ENCODE measurements around the gene SRCAP. TPM values are rescaled to one million over a fixed set of nuclear protein-coding genes. Genes with fewer than 3 reads are reported as not detected.

SRCAP gene
- total RNA-seq, 6 experiments from 2014 or later = 43.4 to 48.1 (median 45.9) TPM

- Mint-ChIP-seq H3K4me1 (ENCODE audit: low read depth) (peaks cover 11% of the 10 kb centered on the region), H3K4me3 (no peak overlapping the region), H3K27ac (no peak overlapping the region), H3K9me3 (no peaks in the 10 kb centered on the region), H3K36me3 (ENCODE audit: low read depth) (peaks cover 40% of the 10 kb centered on the region), H3K27me3 (ENCODE audit: insufficient read depth) (peaks cover 4% of the 10 kb centered on the region)
- TF ChIP-seq CTCF (IDR thresholded peaks at IDR 0.05) = no peak
- DNase-seq = no peak
These were observed 68.9 kb downstream of the SRCAP start for GRCh38 chr16:30767767-30768465.

- TF ChIP-seq CTCF (IDR thresholded peaks at IDR 0.05) = no peak
- H3K27me3 Mint-ChIP-seq (ENCODE audit: insufficient read depth) = peaks cover 4% of the 10 kb centered on the region
- no peak overlapping the region for H3K4me3 Mint-ChIP-seq
- peaks cover 41% of the 10 kb centered on the region for H3K36me3 Mint-ChIP-seq (ENCODE audit: low read depth)
- H3K27ac Mint-ChIP-seq = no peak overlapping the region
- no peaks in the 10 kb centered on the region for H3K9me3 Mint-ChIP-seq
- H3K4me1 Mint-ChIP-seq (ENCODE audit: low read depth) = peaks cover 4% of the 10 kb centered on the region
- no peak for DNase-seq
These were observed 69.7 kb downstream of the SRCAP start for GRCh38 chr16:30768583-30769181.

- H3K27ac Mint-ChIP-seq = no peak overlapping the region
- TF ChIP-seq CTCF (IDR thresholded peaks at IDR 0.05) = no peak
- no peaks in the 10 kb centered on the region for H3K9me3 Mint-ChIP-seq
- no peak overlapping the region for H3K4me3 Mint-ChIP-seq
- peaks cover 41% of the 10 kb centered on the region for H3K36me3 Mint-ChIP-seq (ENCODE audit: low read depth)
- peaks cover 4% of the 10 kb centered on the region for H3K4me1 Mint-ChIP-seq (ENCODE audit: low read depth)
- no peak for DNase-seq
- H3K27me3 Mint-ChIP-seq (ENCODE audit: insufficient read depth) = peaks cover 4% of the 10 kb centered on the region
These were observed 70.6 kb downstream of the SRCAP start for GRCh38 chr16:30769379-30770089.

GRCh38 chr16:30771726-30772125 is 72.8 kb downstream of the SRCAP start:
- no peaks in the 10 kb centered on the region for H3K9me3 Mint-ChIP-seq
- H3K36me3 Mint-ChIP-seq (ENCODE audit: low read depth) = peaks cover 34% of the 10 kb centered on the region
- H3K4me1 Mint-ChIP-seq (ENCODE audit: low read depth) = peaks cover 19% of the 10 kb centered on the region
- H3K27ac Mint-ChIP-seq = no peak overlapping the region
- no peak for DNase-seq
- no peak for TF ChIP-seq CTCF (IDR thresholded peaks at IDR 0.05)
- H3K4me3 Mint-ChIP-seq = no peak overlapping the region
- H3K27me3 Mint-ChIP-seq (ENCODE audit: insufficient read depth) = peaks cover 12% of the 10 kb centered on the region

DNA sequence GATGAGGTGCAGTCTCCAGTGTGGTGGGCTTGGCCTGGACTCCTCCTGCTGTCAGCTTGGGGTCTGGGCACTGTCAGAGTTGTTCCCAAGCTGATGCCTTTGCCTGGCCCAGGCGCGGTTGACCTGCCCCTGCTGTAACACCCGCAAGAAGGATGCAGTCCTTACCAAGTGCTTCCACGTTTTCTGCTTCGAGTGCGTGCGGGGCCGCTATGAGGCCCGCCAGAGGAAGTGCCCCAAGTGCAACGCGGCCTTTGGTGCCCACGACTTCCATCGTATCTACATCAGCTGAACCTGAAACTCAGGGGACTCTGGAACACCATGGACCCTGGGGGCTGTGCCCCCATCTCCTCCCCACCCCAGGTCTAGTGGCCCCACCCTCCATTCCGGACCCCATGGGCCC is 74.9 kb downstream of the SRCAP start:
- no peak for TF ChIP-seq CTCF (IDR thresholded peaks at IDR 0.05)
- DNase-seq = no peak
- H3K27me3 Mint-ChIP-seq (ENCODE audit: insufficient read depth) = peaks cover 17% of the 10 kb centered on the region
- peaks cover 33% of the 10 kb centered on the region for H3K4me1 Mint-ChIP-seq (ENCODE audit: low read depth)
- no peaks in the 10 kb centered on the region for H3K9me3 Mint-ChIP-seq
- H3K36me3 Mint-ChIP-seq (ENCODE audit: low read depth) = peaks cover 28% of the 10 kb centered on the region
- no peak overlapping the region for H3K4me3 Mint-ChIP-seq
- H3K27ac Mint-ChIP-seq = no peak overlapping the region
